Right lobe of liver (tissue), 4 donors: ENCODE measurements around the gene BBS2.

ENCODE experiments used
- POLR2A ChIP-seq: fragments of 450-650 bp; IDR thresholded peaks from one replicate; pipeline ENCODE4 v1.6.1; 2017; ENCODE audit warnings: antibody characterized with exemption, mild to moderate bottlenecking
- TF ChIP-seq, protein P1 (sequence below), 4 donors: fragments of 200-600 bp in 3 of 4; fragments of 450-650 bp in 1 of 4; IDR thresholded peaks; one replicate each; pipeline versions ENCODE4 v1.5.1 to v1.8.0; 2016 to 2022; ENCODE audit warnings: antibody characterized with exemption in 4 of 4, mild to moderate bottlenecking in 2 of 4
- donor health status: DM: no; HTN: no; CAD: no.
- donor health status: DM: no; HTN: no; CAD: no.
- donor health status: DM: no; HTN: yes; CAD: no.

DNA sequence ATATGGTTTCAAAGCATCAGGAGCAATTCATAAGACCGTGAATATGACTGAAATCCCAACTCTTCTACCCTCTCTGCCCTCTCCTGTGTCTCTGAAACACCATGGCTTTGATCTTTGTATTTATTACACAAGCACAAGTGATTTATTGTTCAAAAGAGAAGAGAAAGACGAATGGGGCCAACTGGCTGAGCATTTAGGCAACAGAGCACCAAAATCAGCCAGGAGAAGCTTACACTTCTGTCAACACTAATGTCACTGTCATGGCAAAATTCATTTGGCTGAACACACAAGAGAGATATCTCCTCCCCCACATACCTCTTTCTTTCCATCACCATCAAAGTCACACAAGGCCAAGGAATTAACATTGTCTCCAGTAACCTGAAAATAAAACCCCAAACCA, 9.3 kb downstream of the BBS2 start:
- TF ChIP-seq POLR2A, result no peak
- TF ChIP-seq, protein P1, sequence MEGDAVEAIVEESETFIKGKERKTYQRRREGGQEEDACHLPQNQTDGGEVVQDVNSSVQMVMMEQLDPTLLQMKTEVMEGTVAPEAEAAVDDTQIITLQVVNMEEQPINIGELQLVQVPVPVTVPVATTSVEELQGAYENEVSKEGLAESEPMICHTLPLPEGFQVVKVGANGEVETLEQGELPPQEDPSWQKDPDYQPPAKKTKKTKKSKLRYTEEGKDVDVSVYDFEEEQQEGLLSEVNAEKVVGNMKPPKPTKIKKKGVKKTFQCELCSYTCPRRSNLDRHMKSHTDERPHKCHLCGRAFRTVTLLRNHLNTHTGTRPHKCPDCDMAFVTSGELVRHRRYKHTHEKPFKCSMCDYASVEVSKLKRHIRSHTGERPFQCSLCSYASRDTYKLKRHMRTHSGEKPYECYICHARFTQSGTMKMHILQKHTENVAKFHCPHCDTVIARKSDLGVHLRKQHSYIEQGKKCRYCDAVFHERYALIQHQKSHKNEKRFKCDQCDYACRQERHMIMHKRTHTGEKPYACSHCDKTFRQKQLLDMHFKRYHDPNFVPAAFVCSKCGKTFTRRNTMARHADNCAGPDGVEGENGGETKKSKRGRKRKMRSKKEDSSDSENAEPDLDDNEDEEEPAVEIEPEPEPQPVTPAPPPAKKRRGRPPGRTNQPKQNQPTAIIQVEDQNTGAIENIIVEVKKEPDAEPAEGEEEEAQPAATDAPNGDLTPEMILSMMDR (IDR thresholded peaks at IDR 0.05), result no peak
